Hepatocyte (in vitro differentiated cells): Measurements from ENCODE around the gene EEF1AKMT2. TPM values are rescaled to one million over a fixed set of nuclear protein-coding genes. Genes with fewer than 3 reads are reported as not detected.
A peak's percentile ranks its signal among the peaks of the same experiment; 100 is the strongest.

ENCODE experiments used
- DNase-seq: peaks from one replicate; pipeline ENCODE4 v3.0.0-alpha.2; 2016; ENCODE audit warnings: low spot score
- H2AFZ ChIP-seq: fragments of 200-600 bp; sonication (generic); 2 replicates; pipeline ENCODE4 v1.6.0; 2016; ENCODE audit warnings: antibody characterized with exemption, mild to moderate bottlenecking
- H3K27ac ChIP-seq: fragments of 200-600 bp; sonication (generic); 2 replicates; pipeline ENCODE4 v1.5.1; 2016; ENCODE audit warnings: mild to moderate bottlenecking
- H3K27me3 ChIP-seq: fragments of 200-600 bp; sonication (generic); 2 replicates; pipeline ENCODE4 v1.6.1; 2016
- H3K36me3 ChIP-seq: fragments of 200-600 bp; sonication (generic); replicated peaks from 2 replicates; pipeline ENCODE4 v1.5.1; 2016; ENCODE audit warnings: low read depth; ENCODE audit not compliant: insufficient read depth
- H3K4me1 ChIP-seq: fragments of 200-600 bp; sonication (generic); 2 replicates; pipeline ENCODE4 v1.5.1; 2016; ENCODE audit warnings: mild to moderate bottlenecking, moderate library complexity; ENCODE audit not compliant: insufficient read depth
- H3K4me2 ChIP-seq: fragments of 200-600 bp; sonication (generic); 2 replicates; pipeline ENCODE4 v1.6.0; 2016
- H3K4me3 ChIP-seq: fragments of 200-600 bp; sonication (generic); 2 replicates; pipeline ENCODE4 v1.5.1; 2016; ENCODE audit warnings: mild to moderate bottlenecking
- H3K79me2 ChIP-seq: fragments of 200-600 bp; sonication (generic); 2 replicates; pipeline ENCODE4 v1.6.0; 2017; ENCODE audit warnings: mild to moderate bottlenecking
- H3K9me2 ChIP-seq: fragments of 200-600 bp; sonication (generic); replicated peaks from 2 replicates; pipeline ENCODE4 v1.6.0; 2017; ENCODE audit warnings: mild to moderate bottlenecking; ENCODE audit not compliant: insufficient read depth
- H3K9me3 ChIP-seq: fragments of 200-600 bp; sonication (generic); 2 replicates; pipeline ENCODE4 v1.5.1; 2016; ENCODE audit warnings: low read depth, mild to moderate bottlenecking
- H4K20me1 ChIP-seq: fragments of 200-600 bp; sonication (generic); 2 replicates; pipeline ENCODE4 v1.6.0; 2016; ENCODE audit warnings: mild to moderate bottlenecking; ENCODE audit not compliant: insufficient read depth, poor library complexity, severe bottlenecking
- EZH2 ChIP-seq: fragments of 200-600 bp; sonication (generic); IDR thresholded peaks from 2 replicates; pipeline ENCODE4 v1.6.1; 2016; ENCODE audit warnings: antibody characterized with exemption, mild to moderate bottlenecking, borderline replicate concordance
- EZH2phosphoT487 ChIP-seq: fragments of 200-600 bp; sonication (generic); IDR thresholded peaks from one replicate; pipeline ENCODE4 v1.6.1; 2018; ENCODE audit warnings: antibody characterized with exemption, mild to moderate bottlenecking, low read depth, moderate library complexity; ENCODE audit not compliant: unreplicated experiment, severe bottlenecking
- WGBS: methylation state at CpG from one replicate; pipeline ENCODE4 v1.1.6; 2016; ENCODE audit warnings: low lambda C conversion rate; ENCODE audit errors: missing lambda C conversion rate; 5-methylcytosine and 5-hydroxymethylcytosine counted together
- polyA plus RNA-seq: library from polyadenylated mRNA; unstranded; fragments of >200 nt; fragmentation: Nextera tagmentation; extraction: Ambion mirVana; gene quantifications from 2 replicates; pipeline ENCODE4 v1.2.1, GENCODE V29; 2016
- total RNA-seq: library from RNA; depleted of rRNA; stranded (reverse); fragments of >200 nt; gene quantifications from 2 replicates; pipeline ENCODE4 v1.2.3, GENCODE V29; 2014
- TF ChIP-seq, protein P1 (sequence below): fragments of 200-600 bp; sonication (generic); IDR thresholded peaks from 2 replicates; pipeline ENCODE4 v1.5.1; 2016; ENCODE audit warnings: antibody characterized with exemption, mild to moderate bottlenecking; ENCODE audit not compliant: poor library complexity

EEF1AKMT2 gene
- total and polyA plus RNA-seq, 2 experiments from 2014 or later: 9.8 to 10.5 TPM

DNA sequence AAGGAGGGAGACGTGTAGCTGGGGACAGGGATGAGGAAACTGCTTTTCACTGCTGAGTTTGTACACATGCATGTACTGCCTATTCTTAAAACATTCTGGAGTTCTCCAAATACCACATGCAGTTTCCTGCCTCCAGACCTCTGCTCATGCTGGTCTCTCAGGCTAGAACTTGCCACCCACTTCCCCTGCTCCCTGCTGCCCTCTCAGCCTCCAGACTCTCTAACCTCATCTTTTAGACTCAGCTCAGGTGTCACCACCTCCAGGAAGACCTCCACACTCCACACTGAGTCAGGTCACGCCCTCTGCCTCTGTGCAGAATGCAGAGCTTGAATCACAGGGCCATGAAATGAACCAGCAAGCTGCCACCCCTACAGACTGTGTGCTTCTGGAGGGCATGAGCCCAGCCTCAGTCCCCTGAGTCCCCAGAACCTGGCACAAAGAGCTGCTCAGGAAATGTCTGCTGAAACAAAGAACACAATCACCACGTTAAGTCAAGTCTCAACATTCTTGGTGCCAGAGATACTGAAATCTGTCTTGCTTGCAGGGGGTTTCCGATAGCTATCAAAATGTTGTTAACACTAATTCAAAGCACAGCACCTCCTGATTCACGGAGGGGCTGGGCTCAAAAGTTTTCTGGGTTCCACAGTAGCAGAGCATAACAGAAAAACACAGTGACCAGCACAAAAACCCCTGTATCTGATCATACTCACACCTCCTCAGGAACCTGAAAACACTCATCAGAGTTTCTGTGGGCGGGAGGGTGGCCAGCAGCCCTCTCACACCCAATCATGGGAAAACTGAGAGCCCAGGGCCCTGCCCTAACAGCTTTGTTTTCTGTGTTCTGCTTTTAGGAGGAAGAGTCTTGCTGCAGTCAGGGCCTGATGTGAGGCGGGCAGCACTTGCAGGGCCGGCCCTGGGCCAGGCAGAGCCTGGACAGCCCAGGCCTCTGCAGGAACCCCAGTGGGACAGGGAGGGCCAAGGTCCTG, 68.6 kb downstream of the EEF1AKMT2 start:
- Histone ChIP-seq H3K9me2 (no peaks in the 10 kb centered on the region), H3K36me3 (no peaks in the 10 kb centered on the region), H3K4me2 (no peak overlapping the region), H4K20me1 (peaks cover 14% of the 10 kb centered on the region), H3K79me2 (peaks cover 88% of the 10 kb centered on the region), H3K27ac (peak overlapping the region; percentile 72), H3K4me1 (peaks cover 24% of the 10 kb centered on the region), H3K4me3 (no peak overlapping the region), H3K9me3 (no peaks in the 10 kb centered on the region), H2AFZ (no peak overlapping the region), H3K27me3 (no peaks in the 10 kb centered on the region)
- WGBS: 88% methylated on average over 8 of the region's 8 CpGs
- no peak for DNase-seq
- TF ChIP-seq EZH2phosphoT487: no peak
- TF ChIP-seq, protein P1, sequence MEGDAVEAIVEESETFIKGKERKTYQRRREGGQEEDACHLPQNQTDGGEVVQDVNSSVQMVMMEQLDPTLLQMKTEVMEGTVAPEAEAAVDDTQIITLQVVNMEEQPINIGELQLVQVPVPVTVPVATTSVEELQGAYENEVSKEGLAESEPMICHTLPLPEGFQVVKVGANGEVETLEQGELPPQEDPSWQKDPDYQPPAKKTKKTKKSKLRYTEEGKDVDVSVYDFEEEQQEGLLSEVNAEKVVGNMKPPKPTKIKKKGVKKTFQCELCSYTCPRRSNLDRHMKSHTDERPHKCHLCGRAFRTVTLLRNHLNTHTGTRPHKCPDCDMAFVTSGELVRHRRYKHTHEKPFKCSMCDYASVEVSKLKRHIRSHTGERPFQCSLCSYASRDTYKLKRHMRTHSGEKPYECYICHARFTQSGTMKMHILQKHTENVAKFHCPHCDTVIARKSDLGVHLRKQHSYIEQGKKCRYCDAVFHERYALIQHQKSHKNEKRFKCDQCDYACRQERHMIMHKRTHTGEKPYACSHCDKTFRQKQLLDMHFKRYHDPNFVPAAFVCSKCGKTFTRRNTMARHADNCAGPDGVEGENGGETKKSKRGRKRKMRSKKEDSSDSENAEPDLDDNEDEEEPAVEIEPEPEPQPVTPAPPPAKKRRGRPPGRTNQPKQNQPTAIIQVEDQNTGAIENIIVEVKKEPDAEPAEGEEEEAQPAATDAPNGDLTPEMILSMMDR: no peak

DNA sequence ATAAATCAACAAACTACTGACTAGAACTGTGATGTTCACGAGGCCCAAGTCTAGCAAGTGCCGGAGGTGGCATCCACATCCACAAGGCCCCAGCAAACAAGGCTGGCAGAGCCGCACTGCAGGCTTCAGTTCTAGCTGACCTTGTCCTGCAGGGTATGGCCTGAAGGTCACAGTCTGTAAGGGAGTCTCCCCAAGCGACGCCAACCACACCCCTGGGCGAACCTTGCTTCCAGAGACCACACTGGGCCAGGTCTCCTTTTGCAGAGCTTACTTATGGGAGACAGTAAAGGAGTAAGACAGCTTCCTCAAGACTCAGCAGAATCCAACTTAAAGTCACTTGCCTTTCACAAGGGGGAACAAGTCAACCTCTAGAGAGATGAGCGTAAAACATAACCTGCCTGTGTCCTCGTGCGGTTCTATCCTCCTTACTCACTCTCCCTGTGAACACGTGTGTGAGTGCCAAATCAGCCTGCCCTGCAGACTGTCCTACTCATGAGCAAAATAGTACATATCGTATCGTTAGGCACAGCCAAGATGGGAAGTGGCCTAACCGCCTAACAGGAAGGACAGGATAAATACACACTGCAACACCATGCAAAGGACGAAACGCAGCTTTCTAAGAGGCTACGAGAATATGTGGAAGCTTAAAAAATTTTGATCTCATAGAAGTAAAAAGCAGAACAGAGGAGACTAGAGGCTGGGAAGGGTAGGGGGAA, 70.2 kb downstream of the EEF1AKMT2 start:
- H2AFZ ChIP-seq: no peak overlapping the region
- H3K9me2 ChIP-seq: no peaks in the 10 kb centered on the region
- H4K20me1 ChIP-seq: peaks cover 16% of the 10 kb centered on the region
- no peaks in the 10 kb centered on the region for H3K36me3 ChIP-seq
- peaks cover 16% of the 10 kb centered on the region for H3K4me1 ChIP-seq
- H3K79me2 ChIP-seq: peaks cover 99% of the 10 kb centered on the region
- TF ChIP-seq EZH2phosphoT487 (no peak), EZH2 (no peak)
- TF ChIP-seq, protein P1: no peak
- H3K27ac ChIP-seq: no peak overlapping the region
- no peaks in the 10 kb centered on the region for H3K9me3 ChIP-seq
- 90% methylated on average over 16 of the region's 16 CpGs for whole genome bisulfite sequencing
- H3K4me2 ChIP-seq: no peak overlapping the region
- no peak overlapping the region for H3K4me3 ChIP-seq
- H3K27me3 ChIP-seq: no peaks in the 10 kb centered on the region
- no peak for DNase-seq

DNA sequence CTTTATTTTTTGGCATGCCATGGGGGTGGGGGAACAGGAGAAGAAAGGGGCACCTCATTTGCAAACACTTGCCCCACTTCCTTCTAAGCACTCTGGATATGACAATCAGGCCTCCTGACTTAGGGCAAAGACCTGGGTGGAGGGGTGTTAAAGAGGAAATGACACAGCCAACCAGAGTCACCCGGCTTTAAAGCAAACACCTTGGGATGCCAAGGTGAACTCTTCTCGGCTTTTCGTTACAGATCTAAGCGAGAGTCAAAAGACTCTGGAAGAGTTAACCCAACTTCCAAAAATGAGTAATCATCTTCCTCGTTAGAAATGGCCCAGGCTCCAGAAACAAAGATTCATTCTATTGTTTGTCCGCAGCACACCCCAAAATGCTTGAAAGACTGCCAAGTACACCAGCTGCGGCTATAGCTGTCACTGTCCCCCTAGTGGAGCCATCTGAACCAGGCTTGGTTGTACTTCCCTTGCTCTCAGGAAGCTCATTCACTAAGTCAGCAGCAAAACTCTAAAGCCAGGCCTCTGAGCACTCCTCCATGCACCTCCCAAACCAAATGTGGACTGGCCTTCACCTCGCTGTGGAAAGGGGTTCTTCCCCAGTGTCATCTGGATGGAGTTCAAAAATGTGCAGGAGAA, 72.4 kb downstream of the EEF1AKMT2 start:
- Histone ChIP-seq H3K4me3 (no peak overlapping the region), H3K27ac (no peak overlapping the region), H3K4me1 (peaks cover 16% of the 10 kb centered on the region), H3K4me2 (no peak overlapping the region), H3K79me2 (peaks cover 96% of the 10 kb centered on the region), H2AFZ (no peak overlapping the region), H3K27me3 (no peaks in the 10 kb centered on the region), H3K9me2 (no peaks in the 10 kb centered on the region), H4K20me1 (peaks cover 21% of the 10 kb centered on the region), H3K36me3 (no peaks in the 10 kb centered on the region), H3K9me3 (no peaks in the 10 kb centered on the region)
- WGBS: 87% methylated on average over 8 of the region's 8 CpGs
- TF ChIP-seq EZH2 (no peak), EZH2phosphoT487 (no peak)
- TF ChIP-seq, protein P1: no peak
- no peak for DNase-seq
